ENCODE measurements around the gene DMRTB1. TPM values are rescaled to one million over a fixed set of nuclear protein-coding genes. Genes with fewer than 3 reads are reported as not detected.

Gene DMRTB1
- total and polyA plus RNA-seq, 9 of the 15 experiments (the other 6 are each of a cell fraction or from before 2014, with no cell fraction given) = 0.06 to 0.35 (median 0.13) TPM; not detected in 3

DNA sequence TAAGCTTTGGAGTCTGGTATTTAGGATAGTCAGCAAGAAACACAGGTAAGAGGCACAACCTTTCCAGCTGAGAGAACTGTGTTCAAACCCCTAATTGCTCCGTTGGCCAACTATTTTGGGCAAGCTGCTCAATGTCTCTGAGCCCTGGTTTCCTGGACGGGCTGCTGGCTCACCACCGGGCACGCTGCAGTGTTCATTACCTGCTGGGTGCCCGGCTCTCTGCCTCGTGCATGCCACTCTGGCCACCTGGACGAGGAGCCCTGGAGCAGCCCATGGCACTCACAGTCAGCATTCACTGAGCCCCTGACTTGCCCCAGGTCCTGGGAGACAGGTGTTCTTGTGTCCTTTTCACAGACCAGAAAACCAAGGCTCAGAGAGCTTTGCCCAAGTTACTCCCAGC lies 51.0 kb downstream of the DMRTB1 start (continued):
- no peak for TF ChIP-seq ZMIZ1 (IDR thresholded peaks at IDR 0.05; ENCODE audit: low read depth in 2 of 2, low read length in 2 of 2)

DNA sequence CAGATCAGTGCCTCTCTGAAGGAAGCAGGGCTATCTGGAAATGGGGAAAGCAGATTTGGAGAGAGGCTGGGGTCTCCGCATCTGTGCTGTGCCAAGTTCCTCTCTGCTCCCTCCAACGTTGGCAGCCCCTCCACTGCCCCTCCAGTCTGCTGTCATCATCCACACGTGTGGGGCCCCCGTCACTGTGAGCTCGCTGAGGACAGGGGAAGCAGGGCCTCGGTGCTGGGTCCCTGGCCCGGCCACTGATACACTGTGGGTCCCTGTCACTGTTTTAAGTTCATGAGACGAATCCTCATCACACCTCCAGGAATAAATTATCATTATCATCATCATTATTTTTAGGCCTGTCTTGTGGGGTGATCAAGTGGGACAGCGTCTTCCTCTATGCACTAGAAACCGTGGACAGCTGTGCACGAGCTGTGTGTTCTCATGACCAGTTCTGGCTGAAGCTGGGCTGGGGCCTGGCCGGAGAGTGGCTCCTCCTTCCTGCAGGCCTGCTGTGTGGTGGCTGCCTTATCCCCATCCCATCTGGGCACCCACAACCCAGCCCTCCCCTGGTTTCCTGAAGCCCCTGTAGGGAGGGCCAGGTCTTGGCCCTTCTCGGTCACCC lies 52.2 kb downstream of the DMRTB1 start:
- no peaks in the 10 kb centered on the region for H3K36me3 ChIP-seq (ENCODE audit: control insufficient read depth, insufficient read depth, low read length)
- peaks cover 43 to 91% of the 10 kb centered on the region in 2 experiments for H3K27me3 ChIP-seq (ENCODE audit: control insufficient read depth in 2 of 2, insufficient read depth in 2 of 2, low read length in 2 of 2)
- H3K27ac ChIP-seq (ENCODE audit: extremely low read depth, low read depth, low read length) = no peak overlapping the region
- intact Hi-C loops (cut with micrococcal nuclease) = no loop called here
- H3K79me2 ChIP-seq (ENCODE audit: control insufficient read depth, insufficient read depth, low read length) = no peaks in the 10 kb centered on the region
- H3K4me3 ChIP-seq = no peak overlapping the region
- H2AFZ ChIP-seq (ENCODE audit: low read depth, low read length) = no peak overlapping the region
- WGBS (ENCODE audit: insufficient coverage, low coverage, missing lambda C conversion rate) = 5% methylated on average over 12 of the region's 13 CpGs
- ATAC-seq = no peak
- no peaks in the 10 kb centered on the region; the same call in none of the 2 replicates for H4K20me1 ChIP-seq (replicated peaks; ENCODE audit: control insufficient read depth, insufficient read depth, low read length)
- no peak for FAIRE-seq
- DNase-seq (ENCODE audit: extremely low read depth in 1 of 4, low spot score in 3 of 4) = no peak
- H3K9me3 ChIP-seq (replicated peaks; ENCODE audit: control insufficient read depth, insufficient read depth, low read depth, low read length) = no peaks in the 10 kb centered on the region
- ChIA-PET CTCF (ENCODE audit: low intra/inter-chr PET ratio) (no interaction called here), POLR2A (interaction anchor here (0.6 kb wide), 1 partner anchor 9 kb away, joined by 4 read pairs; no protein-coding TSS in a partner anchor)
- H3K4me2 ChIP-seq (ENCODE audit: insufficient read depth, low read length) = no peak overlapping the region
- no peak overlapping the region for H3K9ac ChIP-seq (ENCODE audit: insufficient read depth in 1 of 2, low read depth in 2 of 2, low read length in 2 of 2)
- in situ Hi-C loops (cut with MboI) = no loop called here
- BruUV-seq (replicated peaks) = no TSS peak
- peaks cover 4% of the 10 kb centered on the region for H3K9me1 ChIP-seq (ENCODE audit: control insufficient read depth, insufficient read depth, low read length)
- H3K4me1 ChIP-seq (replicated peaks in 1 of 2; ENCODE audit: control insufficient read depth in 2 of 2, insufficient read depth in 2 of 2, low read length in 2 of 2) = peaks cover 0 to 15% of the 10 kb centered on the region in 2 experiments; a peak in 1 of 5 replicates
- TF ChIP-seq ZNF354B (CRISPR knock-in tag; IDR thresholded peaks at IDR 0.05) (no peak), NR3C1 (CRISPR knock-in tag; IDR thresholded peaks at IDR 0.05) (no peak), TEAD1 (CRISPR knock-in tag; IDR thresholded peaks at IDR 0.05) (no peak), ZSCAN32 (CRISPR knock-in tag; IDR thresholded peaks at IDR 0.05) (no peak), ZFP1 (CRISPR knock-in tag; IDR thresholded peaks at IDR 0.05) (no peak), HCFC1 (IDR thresholded peaks at IDR 0.05; ENCODE audit: low read depth, low read length) (no peak), ZNF133 (CRISPR knock-in tag; IDR thresholded peaks at IDR 0.05) (no peak), ZNF766 (CRISPR knock-in tag; conservative IDR thresholded peaks at IDR 0.05) (no peak), RBM22 (IDR thresholded peaks at IDR 0.05; ENCODE audit: low read depth, low read length, poor library complexity, severe bottlenecking) (no peak), ETS1 (conservative IDR thresholded peaks at IDR 0.05; ENCODE audit: control insufficient read depth, low read depth, low read length) (no peak)
- TF ChIP-seq, protein P1, sequence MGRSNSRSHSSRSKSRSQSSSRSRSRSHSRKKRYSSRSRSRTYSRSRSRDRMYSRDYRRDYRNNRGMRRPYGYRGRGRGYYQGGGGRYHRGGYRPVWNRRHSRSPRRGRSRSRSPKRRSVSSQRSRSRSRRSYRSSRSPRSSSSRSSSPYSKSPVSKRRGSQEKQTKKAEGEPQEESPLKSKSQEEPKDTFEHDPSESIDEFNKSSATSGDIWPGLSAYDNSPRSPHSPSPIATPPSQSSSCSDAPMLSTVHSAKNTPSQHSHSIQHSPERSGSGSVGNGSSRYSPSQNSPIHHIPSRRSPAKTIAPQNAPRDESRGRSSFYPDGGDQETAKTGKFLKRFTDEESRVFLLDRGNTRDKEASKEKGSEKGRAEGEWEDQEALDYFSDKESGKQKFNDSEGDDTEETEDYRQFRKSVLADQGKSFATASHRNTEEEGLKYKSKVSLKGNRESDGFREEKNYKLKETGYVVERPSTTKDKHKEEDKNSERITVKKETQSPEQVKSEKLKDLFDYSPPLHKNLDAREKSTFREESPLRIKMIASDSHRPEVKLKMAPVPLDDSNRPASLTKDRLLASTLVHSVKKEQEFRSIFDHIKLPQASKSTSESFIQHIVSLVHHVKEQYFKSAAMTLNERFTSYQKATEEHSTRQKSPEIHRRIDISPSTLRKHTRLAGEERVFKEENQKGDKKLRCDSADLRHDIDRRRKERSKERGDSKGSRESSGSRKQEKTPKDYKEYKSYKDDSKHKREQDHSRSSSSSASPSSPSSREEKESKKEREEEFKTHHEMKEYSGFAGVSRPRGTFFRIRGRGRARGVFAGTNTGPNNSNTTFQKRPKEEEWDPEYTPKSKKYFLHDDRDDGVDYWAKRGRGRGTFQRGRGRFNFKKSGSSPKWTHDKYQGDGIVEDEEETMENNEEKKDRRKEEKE (IDR thresholded peaks at IDR 0.05; ENCODE audit: borderline replicate concordance in 1 of 2, control insufficient read depth in 1 of 2, low read depth in 2 of 2, low read length in 1 of 2) = no peak

All from K562 (cell line).